Cardiac muscle cell (in vitro differentiated cells and primary cell): ENCODE measurements around the gene ERAP2. TPM values are rescaled to one million over a fixed set of nuclear protein-coding genes. Genes with fewer than 3 reads are reported as not detected.

ENCODE experiments used
- DNase-seq, 2 donors: peaks; one replicate each; pipeline versions ENCODE4 v3.0.0 to v3.0.0-alpha.2; 2010 to 2017; ENCODE audit warnings: low read depth in 1 of 2, low spot score in 1 of 2
- H3K27ac ChIP-seq: fragments of 200-600 bp; sonication (generic); 2 replicates; pipeline ENCODE4 v1.5.1; 2016
- H3K27me3 ChIP-seq: fragments of 200-600 bp; sonication (generic); 2 replicates; pipeline ENCODE4 v1.6.0; 2016; ENCODE audit warnings: control low read depth
- H3K36me3 ChIP-seq: fragments of 200-600 bp; sonication (generic); 2 replicates; pipeline ENCODE4 v1.5.1; 2016; ENCODE audit warnings: control low read depth
- H3K4me1 ChIP-seq: fragments of 200-600 bp; sonication (generic); 2 replicates; pipeline ENCODE4 v1.8.1; 2017; ENCODE audit warnings: low read depth, mild to moderate bottlenecking, mixed run types
- H3K4me3 ChIP-seq: fragments of 200-600 bp; sonication (generic); 2 replicates; pipeline ENCODE4 v1.5.1; 2016; ENCODE audit warnings: mild to moderate bottlenecking
- H3K9me3 ChIP-seq: fragments of 200-600 bp; sonication (generic); 2 replicates; pipeline ENCODE4 v1.5.1; 2017; ENCODE audit warnings: low read depth, mild to moderate bottlenecking, control low read depth
- polyA plus RNA-seq: library from polyadenylated mRNA; unstranded; fragments of >200 nt; fragmentation: Nextera tagmentation; extraction: Ambion mirVana; gene quantifications from 2 replicates; pipeline ENCODE4 v1.2.1, GENCODE V29; 2016
- total RNA-seq: library from RNA; depleted of rRNA; stranded (reverse); fragments of >200 nt; gene quantifications from 2 replicates; pipeline ENCODE4 v1.2.3, GENCODE V29; 2016
- TF ChIP-seq, protein P1 (sequence below): IDR thresholded peaks from 2 replicates; pipeline ENCODE4 v1.5.1; 2012; ENCODE audit warnings: low read depth, mild to moderate bottlenecking, low read length

ERAP2 gene
- total and polyA plus RNA-seq, 2 experiments from 2014 or later: 0.35 TPM; not detected in 1

DNA sequence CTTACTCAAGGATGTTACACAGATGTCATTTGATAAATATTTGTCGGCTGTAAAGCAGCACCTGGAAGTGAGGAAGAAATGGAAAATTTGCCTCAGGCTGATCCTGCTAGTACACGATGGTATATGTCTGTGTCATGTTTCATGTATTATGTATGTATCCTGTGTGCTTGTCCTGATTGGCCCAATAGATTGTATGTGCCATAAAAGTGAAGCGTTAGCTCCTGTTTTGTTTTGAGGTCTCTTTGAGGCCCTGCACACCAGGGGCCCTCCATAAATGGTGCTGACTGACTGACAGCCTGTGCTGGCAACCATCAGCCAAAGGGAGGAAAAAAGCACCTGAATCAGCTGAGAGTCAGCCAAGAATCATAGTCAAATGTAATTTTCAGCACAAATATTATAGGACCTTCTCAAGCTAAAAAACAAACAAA is 47.7 kb downstream of the ERAP2 start:
- H3K4me1 ChIP-seq: peaks cover 30% of the 10 kb centered on the region
- H3K9me3 ChIP-seq: no peaks in the 10 kb centered on the region
- H3K27me3 ChIP-seq: no peaks in the 10 kb centered on the region
- peak overlapping the region; percentile 69 for H3K27ac ChIP-seq
- TF ChIP-seq, protein P1, sequence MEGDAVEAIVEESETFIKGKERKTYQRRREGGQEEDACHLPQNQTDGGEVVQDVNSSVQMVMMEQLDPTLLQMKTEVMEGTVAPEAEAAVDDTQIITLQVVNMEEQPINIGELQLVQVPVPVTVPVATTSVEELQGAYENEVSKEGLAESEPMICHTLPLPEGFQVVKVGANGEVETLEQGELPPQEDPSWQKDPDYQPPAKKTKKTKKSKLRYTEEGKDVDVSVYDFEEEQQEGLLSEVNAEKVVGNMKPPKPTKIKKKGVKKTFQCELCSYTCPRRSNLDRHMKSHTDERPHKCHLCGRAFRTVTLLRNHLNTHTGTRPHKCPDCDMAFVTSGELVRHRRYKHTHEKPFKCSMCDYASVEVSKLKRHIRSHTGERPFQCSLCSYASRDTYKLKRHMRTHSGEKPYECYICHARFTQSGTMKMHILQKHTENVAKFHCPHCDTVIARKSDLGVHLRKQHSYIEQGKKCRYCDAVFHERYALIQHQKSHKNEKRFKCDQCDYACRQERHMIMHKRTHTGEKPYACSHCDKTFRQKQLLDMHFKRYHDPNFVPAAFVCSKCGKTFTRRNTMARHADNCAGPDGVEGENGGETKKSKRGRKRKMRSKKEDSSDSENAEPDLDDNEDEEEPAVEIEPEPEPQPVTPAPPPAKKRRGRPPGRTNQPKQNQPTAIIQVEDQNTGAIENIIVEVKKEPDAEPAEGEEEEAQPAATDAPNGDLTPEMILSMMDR: no peak
- H3K4me3 ChIP-seq: no peak overlapping the region
- no peaks in the 10 kb centered on the region for H3K36me3 ChIP-seq
- peak in 1 of 2 donors; percentile 18 for DNase-seq

DNA sequence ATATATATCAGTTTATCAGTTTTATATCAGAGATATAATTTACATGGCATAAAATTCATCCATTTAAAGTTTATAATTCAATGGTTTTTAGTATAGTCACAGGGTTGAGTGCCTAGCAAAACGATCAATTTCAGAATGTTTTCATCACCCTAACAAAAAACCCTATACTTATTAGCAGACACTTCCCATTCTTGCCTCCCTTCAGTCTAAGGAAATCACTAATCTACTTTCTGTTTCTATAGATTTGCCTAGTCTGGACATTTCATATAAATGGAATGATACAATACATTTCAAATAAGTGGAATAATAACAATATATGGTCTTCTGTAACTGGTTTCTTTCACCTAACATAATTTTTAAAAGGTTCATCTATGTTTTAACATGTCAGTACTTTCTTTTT is 50.0 kb downstream of the ERAP2 start:
- TF ChIP-seq, protein P1: no peak
- Histone ChIP-seq H3K27me3 (no peaks in the 10 kb centered on the region), H3K27ac (no peak overlapping the region), H3K4me1 (peaks cover 38% of the 10 kb centered on the region), H3K36me3 (no peaks in the 10 kb centered on the region), H3K9me3 (no peaks in the 10 kb centered on the region), H3K4me3 (no peak overlapping the region)
- DNase-seq: no peak

DNA sequence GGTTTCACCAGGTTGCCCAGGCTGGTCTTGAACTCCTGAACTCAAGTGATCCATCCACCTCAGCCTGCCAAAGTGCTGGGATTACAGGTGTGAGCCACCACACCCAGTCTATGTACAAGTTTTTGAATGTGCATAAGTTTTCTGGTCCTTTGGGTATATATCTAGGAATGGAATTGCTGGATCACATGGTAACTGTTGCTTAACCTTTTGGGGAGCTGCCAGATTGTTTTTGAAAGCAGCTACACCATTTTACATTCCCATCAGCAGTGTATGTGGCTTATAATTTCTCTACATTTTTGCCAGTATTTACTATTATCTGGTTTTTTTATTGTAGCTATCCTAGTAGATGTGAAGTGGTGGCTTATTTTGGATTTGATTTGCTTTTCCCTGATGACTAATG is 50.7 kb downstream of the ERAP2 start:
- TF ChIP-seq, protein P1: no peak

DNA sequence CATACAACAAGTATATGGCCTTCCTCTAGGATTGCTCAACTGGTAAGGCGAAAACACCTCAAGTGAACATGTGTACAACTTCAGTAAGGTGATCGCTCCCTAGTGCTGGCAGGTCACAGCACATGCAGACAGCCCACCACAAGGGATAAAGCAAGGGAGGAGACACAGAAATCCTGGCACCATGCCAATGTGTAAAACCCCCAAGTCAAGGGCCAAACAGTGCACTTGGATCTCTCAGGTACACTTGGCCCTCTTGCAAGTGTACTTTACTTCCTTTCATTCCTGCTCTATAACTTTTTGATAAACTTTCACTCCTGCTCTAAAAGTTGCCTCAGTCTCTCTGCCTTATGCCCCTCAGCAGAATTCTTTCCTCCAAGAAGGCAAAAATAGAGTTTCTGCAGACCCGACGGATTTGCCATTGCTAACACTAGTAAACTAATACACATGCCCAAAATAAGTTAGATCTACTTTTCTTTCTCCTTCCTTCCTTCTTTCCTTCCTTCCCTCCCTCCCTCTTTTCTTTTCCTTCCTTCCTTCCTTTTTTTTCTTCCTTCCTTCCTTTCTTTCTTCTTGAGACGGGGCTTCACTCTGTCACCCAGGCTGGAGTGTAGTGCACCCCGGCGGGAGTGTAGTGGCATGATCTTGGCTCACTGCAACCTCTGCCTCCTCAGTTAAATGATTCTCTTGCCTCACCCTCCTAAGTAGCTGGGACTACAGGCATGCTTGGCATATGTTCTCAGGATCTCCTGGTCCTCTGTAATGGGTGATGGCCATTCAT is 52.8 kb downstream of the ERAP2 start:
- Histone ChIP-seq H3K9me3 (no peaks in the 10 kb centered on the region), H3K4me3 (no peak overlapping the region), H3K27ac (no peak overlapping the region), H3K4me1 (peaks cover 49% of the 10 kb centered on the region), H3K27me3 (no peaks in the 10 kb centered on the region), H3K36me3 (no peaks in the 10 kb centered on the region)
- no peak for DNase-seq
- TF ChIP-seq, protein P1: no peak

More for the DNA sequence above, 50.7 kb downstream of the ERAP2 start:
- Histone ChIP-seq H3K27me3 (no peaks in the 10 kb centered on the region), H3K9me3 (no peaks in the 10 kb centered on the region), H3K36me3 (no peaks in the 10 kb centered on the region), H3K4me1 (peaks cover 42% of the 10 kb centered on the region), H3K27ac (no peak overlapping the region), H3K4me3 (no peak overlapping the region)
- peak in 1 of 2 donors; percentile 67 for DNase-seq

GRCh38 chr5:96930058-96930457 is 53.8 kb downstream of the ERAP2 start:
- H3K36me3 ChIP-seq: no peaks in the 10 kb centered on the region
- H3K4me1 ChIP-seq: peaks cover 42% of the 10 kb centered on the region
- TF ChIP-seq, protein P1: no peak
- no peak overlapping the region for H3K4me3 ChIP-seq
- H3K9me3 ChIP-seq: no peaks in the 10 kb centered on the region
- no peaks in the 10 kb centered on the region for H3K27me3 ChIP-seq
- peak overlapping the region; percentile 24 for H3K27ac ChIP-seq
- peak in 1 of 2 donors; percentile 38 for DNase-seq
